GM21576 (cell line): ENCODE data around the gene ADCY1.

ENCODE experiments used
- ATAC-seq: cut with Tn5 transposase; IDR thresholded peaks from one replicate; pipeline ENCODE4 v1.9.1; 2021; ENCODE audit warnings: mild to moderate bottlenecking, moderate library complexity; ENCODE audit not compliant: unreplicated experiment

Gene ADCY1

DNA sequence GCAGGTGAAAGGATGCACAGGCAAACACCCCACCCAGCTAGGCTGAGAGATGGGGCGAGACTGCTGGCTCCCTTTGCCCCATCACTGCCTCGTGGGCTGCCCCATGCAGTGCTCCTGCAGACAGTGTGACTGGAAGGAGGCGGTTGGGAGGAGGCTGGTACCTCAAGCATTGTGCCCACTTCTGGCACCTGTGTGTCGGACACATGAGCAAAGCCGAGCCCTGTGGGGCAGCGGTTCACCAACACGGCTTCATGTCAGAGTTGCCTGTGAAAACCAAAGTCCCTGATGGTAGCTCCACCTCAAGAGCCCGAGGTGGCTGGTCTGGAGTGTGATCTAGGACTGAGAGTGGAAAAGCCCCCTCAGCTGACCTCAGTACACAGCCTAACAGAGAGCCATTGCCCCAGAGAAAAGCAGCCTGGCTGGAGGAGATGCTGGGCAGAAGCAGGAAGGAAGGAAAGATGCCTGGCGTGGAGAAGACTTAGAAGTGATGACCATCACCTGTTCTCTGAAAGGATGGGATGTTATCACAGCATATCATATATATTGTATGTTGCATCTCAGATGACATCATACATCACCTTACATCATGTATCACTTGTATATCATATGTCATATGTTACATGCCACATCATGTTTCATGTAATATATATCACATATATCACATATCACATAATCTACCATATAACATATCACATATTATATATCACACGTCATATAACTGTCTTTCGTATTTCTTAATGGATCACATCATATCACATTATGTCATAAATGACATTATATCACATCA, 75.6 kb downstream of the ADCY1 start:
- ATAC-seq, result no peak

DNA sequence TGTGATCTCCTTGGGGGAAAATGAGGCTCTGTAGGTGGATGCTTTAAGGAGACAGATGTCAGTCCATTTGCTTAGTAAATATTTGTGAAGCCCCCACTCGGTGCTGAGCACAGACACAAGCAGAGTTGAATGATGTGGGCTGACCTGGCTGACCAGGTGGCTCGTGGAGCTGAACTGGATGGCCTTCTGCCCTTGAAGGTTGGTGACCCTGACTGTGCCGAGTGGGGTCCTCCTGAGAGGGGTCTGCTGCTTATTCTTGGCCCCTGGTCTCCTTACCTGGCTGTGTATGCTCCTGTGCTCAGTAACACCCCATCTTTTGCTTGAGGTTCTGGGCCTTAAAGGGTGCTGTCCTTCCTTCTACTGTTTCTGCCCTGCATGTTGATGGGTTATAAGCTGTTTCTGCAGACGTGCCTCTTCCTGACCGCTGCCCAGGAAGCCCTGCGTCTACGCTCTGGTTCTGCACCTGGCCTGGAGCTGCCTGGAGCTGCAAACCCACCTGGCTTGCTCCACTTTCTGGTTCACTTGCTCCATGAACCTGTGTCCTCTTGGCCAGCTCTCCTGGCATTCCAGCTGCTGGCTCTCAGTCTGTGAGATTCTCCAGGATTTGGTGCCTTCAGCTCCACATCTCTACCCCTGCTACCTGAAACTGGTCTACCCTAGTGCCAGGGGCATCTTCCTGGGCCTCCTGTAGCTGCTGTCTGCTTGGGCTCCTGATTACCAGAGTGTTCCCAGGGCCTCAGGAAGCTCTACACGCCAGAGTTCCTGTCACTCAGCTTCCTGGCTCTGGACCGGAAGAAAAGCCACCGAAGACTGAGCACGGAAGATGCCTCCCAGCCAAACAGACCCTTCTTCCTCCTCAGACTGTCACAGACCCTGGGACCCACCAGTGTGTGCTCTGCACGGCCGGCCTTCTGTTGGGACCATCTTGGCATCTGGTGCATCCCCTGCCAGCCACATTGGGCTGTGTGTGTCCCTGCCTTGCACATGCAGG, 76.5 kb downstream of the ADCY1 start:
- ATAC-seq, result no peak

DNA sequence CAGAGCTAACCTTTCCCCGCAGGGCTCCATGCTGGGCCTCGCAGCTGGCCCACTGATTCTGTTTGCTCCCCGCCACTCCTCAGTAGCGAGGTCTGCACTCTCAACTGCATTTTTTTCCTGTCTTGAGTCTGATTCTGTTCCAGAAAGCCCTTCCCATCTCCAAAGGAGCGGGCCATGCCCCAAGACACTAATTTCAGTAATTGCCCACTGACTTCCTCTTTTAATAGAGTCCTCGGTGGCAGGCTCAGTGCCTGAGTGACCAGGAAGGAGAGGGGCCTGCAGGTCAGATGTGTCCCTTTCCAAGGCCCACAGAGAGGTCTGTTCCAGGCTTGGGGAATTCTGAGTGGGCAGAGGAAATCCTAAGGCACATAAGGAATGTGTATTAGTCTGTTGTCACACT, 77.4 kb downstream of the ADCY1 start:
- ATAC-seq, result no peak

DNA sequence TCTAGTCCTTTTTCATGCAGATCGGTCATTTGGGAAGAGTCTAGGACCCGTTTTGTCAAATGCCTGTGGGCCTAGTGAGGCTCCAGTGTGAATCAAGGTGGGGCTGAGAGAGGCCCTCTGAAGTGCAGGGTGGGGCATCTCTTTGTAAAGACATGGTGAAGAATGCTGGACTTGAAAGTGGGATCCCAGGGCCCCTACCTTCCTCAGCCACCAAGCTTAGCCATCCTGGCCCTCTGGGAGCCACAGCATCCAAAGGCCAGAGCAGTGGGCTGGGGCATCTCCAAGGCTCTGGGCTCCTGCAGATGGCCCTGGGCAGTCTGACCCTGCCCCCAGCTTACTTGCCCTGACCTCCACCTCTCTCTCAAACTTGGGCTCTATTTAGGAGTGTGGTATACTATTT, 78.5 kb downstream of the ADCY1 start:
- no peak for ATAC-seq

DNA sequence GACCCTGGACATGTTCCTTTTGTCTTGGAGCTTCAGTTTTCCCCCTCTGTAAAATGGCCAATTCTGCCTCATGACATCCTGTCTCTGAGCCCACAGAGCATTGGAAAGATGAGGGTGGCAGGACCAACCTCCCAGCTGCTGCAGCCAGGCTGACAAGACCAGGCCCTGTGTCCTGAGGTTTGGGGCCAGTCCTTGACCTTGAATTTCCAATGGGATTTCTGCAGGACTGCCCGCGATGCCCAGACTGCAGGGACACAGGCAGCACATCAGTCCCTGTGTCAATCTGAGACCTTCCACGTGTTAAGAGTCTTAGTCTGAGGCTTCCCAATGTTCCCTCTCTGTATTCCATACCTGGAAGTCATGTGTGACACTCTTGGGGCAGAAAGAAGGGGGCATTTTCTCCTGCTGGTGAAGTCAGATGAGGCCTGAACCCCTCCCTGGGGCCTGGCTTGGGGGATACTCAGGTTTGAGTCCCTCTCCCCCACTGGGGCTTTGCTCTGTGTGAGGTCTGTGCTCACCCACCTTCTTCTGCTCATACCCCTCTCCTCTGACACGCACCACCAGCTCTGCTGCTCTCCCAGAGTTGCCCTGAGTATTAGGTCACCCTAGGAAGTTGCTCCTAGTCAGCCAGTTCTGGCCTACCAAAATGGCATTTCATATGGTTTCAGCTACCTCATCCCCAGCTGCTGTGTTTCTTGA, 79.2 kb downstream of the ADCY1 start:
- no peak for ATAC-seq

DNA sequence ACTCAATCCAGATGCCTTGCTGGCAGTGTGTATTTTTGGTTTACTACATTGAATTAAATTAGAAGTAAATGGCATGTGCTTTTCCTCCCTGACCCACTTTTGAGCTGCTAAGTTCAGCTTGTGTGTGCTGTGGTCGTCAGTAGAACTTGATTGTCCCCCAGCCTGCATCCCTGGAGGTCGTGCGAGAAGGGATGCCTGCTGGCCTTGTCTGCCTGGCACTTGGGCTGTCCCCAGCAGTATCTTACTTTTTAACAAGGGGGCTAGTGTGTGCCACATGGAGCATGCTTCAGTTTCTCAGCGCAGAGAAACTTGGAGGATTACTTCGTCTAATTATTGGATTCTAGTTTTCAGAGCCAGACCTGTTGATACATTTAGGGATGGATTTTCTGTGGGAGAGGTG, 80.2 kb downstream of the ADCY1 start:
- no peak for ATAC-seq

DNA sequence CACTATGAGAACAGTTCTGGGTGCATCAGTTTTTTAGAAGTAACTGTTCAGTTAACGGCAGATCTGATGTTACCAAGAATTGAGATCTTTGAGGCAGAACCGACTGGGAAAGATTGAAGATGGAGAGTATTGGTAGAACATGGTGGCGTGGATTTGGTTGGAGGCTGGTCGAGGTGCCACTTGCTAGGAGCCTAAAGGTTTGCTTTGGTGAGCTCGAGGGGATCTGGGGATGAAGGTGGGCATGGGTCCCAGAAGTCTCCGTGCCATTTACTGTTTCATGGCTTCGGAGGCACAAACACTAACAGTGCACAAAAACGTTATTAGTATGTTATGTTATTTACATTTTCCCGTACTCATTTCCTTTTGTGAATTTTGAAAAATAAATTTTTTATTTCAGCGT, 81.4 kb downstream of the ADCY1 start:
- ATAC-seq, result no peak

DNA sequence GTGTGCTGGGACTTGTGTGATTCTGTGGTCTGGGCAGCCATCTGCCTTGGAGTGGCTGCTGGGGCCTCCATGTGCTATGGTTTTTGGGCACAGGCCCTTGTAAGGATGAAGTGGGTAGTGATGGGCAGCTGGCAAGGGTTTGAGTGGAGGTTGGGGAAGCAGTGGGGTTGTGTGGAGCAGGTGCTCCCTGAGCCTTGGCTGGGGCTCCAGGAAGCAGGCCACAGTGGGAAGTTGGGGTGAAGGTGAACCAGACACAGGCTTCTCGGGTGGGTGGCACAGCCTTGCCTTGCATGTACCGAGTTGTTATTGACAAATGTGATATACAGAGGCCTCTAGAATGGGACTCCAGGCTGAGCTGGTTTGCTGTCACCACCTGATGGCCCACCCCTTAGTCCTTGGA, 82.3 kb downstream of the ADCY1 start:
- ATAC-seq, result no peak

DNA sequence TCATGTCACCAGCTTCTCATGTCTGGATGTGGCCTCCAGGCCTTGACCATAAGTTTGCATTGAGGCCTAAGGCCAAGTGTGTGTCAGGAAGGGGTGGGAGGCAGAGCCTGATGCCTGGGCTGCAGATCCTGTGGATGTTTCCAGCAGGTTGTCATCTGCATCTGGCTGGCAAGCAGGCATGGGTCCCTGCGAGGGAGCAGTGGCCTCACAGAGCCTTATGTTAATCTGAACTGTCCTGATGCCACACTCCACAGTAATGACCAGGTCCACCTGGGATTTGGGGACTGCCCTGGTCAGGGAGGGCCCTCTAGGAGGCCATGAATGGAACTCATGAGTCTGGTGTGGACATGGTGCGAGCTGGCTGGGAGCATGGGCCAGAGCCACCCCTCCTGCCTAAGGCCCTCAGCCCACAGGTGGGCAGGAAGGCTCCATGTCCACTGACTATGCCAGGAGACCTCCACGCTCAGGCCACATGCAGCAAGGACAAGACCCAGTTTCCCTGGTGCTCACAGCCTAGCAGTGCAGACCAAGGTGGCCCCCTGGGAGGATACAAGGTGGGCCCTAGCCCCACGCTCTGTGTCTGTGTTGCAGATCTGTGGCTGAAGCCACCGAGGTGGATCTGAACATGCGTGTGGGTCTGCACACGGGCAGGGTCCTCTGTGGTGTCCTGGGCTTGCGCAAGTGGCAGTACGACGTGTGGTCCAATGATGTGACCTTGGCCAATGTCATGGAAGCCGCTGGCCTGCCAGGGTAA, 83.1 kb downstream of the ADCY1 start:
- no peak for ATAC-seq

DNA sequence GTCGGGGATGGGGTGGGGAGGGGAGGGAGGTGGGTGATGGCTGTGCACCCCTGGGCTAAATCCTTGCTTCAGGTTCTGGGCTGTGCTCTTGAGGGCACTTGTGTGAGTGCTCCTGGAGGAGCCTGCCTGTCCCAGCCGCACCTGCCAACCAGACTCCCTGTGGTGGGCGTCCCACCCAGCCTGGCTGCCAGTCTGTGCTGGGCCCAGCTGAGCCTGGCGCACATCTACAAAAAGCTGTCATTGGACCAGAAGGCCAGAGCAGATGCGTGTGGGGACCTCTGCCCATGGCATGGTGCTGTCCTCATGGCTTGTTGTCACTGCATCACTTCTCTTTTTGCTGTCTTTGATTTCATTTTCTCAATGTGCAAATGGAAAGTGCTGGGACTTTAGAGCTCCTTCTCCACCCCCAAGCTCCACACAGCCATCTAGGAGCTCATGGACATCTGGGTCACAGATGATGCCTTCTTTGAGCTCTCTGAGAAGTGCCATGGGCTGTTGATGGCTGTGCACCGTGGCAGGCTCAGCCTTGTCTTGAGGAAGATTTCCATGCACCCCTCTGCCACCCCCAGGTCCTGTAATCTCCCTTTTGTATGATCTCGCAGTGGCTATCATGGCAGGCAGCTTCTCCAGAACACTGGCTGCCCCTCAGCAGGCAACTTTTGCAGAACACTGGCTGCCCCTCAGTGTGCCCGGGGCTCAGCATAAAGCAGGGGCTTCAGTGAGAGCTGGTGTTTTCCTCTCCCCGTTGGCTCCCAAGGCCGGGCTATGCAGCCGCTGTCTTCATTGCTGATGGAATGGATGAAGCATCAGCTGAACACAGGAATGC, 83.9 kb downstream of the ADCY1 start:
- no peak for ATAC-seq

DNA sequence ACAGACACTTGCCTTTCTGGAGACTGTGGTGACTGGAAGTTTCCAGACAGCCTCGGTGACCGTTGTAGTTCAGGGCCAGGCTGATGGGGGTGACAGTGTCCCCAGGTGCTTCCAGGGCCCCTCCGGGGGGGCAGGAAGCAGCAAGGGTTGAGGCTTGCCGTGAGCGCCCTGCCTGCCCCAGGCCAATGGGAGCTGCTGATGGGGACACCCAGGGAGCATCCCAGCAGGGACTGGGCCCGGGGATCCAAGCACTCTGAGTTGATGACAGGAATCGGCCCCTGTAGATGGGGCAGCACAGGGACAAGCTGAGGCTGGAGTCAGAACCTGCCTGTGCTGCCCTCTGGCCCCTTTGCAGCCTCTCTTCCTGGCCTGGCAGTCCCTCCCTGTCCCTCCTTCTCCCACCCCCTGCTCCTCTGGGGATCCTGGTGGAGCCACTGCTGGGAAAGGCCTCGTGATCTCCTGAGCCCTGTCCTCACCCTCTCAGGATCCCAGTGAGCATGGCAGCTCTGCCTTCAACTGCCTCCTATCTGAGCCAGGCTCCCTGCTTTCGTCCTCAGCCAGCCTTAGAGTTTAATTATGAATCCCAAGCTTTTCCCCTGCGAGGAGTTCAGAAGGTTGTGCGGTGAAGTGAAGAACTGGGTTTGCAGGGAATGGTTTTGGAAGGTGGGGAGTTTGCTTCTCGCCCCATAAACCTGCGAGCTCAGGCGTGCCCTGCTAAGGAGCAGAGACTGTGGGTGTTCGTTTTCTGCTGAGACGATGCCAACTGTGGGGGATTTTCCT, 84.7 kb downstream of the ADCY1 start:
- ATAC-seq, result no peak

DNA sequence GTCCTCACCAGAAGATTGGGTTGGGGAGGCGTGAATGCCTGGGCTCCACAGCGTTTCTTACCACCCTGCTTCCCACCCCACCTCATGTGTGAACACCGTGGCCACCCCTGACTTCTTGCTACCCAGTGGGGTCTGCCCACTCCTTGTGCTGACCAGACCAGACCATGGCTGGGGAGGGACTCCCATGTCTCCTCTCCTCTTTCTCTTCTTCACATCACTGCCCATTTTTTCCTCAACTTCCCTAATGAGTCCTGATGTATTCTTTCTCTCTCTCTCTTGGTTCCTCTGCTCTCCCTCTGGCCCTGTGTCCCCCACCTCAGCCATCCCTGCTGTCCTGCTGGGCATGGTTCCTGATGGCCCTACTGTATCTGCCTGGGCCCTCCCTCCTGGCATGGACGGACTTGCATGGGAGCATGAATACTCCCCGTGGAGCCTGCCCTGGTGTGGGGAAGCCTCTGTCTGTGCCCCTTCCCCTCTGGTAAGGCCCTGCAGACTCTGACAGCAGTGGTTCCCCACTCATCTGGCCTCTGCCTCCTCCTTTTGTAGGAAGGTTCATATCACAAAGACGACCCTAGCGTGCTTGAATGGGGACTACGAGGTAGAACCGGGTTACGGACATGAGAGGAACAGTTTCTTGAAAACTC, 85.5 kb downstream of the ADCY1 start:
- ATAC-seq, result no peak

DNA sequence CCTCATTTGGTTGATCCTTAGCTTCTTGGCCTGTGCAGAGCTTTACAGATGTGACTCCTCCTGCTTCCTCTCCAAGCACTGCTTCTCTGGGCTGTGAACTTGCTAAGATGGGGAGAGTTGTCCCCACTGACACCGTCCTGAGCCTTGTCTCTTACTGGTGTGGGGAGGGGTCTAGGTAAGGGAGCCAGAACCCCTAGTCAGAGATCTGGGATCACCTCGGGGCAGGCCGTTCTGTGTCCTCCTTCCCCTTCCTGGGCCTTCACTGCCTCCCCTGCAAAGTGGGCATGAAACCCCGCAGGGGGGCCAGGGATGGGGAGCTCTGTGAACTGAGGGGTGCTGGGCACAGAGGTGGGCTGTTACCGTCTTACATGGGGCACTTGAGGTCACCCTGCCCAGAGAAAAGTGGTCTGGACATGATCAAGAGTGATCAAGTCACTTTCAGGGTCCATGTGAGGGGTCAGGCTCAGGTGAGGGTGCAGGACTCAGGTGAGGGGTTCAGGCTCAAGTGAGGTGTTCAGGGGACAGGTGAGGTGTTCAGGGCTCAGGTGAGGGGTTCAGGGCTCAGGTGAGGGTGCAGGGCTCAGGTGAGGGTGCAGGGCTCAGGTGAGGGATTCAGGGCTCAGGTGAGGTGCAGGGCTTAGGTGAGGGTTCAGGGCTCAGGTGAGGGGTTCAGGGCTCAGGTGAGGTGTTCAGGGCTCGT, 86.2 kb downstream of the ADCY1 start:
- no peak for ATAC-seq

DNA sequence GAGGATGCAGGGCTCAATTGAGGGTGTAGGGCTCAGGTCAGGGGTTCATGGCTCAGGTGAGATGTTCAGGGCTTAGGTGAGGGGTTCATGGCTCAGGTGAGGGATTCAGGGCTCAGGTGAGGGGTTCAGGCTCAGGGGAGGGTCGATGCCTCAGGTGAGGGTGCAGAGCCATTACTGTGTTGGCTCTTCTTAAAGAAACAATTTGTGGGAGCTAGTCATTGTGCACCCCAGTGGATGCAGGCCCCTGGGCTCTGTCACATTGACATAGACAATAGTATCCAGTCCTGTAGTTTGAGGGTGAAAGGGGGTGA, 86.7 kb downstream of the ADCY1 start:
- ATAC-seq, result no peak

DNA sequence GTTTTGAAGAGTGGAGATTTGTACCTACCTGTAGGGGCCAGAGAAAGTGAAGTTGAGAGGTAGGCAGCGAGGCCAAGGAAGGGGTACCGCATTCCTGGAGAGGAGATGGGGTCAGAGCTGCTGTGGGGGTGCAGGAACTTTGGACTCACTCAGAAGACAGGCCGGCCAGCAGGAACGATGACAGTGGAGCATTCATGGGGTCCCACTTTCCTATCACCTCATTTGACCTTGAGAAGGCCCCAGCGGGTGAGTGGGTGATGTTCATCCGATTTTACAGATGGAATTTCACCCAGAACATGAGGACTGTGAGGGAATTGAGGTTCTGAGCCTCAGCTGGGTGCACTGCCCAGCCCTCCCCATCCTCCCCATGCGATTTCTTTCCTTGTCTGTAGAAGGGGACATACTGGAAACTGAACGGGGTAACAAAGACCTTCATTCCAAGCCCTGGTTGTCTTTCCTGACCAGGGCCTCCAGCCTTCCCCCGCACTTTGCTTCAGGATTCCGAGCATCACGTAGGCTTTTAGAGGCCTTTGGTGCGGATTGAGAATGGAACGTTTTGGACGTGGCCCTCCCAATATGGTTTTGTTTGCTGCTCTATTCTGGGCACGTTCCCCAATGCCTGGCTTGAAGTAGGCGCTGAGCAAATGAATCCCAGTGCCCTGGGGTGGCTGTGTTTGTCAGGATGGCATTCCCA, 87.3 kb downstream of the ADCY1 start:
- no peak for ATAC-seq

DNA sequence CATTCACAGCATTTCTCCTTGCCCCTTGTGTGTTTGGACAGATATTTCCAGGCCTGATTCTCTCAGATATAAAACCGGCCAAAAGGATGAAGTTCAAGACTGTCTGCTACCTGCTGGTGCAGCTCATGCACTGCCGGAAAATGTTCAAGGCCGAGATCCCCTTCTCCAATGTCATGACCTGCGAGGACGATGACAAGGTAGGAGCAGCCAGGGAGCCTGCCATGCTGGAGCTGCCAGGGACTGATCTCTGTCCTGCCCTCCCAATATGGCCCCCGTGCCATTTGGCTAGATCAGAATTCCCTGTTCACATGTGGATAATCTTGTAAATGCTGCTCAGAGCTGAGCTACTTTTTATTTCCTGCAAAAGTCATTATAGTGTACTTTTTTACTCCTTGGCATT, 87.8 kb downstream of the ADCY1 start:
- no peak for ATAC-seq

DNA sequence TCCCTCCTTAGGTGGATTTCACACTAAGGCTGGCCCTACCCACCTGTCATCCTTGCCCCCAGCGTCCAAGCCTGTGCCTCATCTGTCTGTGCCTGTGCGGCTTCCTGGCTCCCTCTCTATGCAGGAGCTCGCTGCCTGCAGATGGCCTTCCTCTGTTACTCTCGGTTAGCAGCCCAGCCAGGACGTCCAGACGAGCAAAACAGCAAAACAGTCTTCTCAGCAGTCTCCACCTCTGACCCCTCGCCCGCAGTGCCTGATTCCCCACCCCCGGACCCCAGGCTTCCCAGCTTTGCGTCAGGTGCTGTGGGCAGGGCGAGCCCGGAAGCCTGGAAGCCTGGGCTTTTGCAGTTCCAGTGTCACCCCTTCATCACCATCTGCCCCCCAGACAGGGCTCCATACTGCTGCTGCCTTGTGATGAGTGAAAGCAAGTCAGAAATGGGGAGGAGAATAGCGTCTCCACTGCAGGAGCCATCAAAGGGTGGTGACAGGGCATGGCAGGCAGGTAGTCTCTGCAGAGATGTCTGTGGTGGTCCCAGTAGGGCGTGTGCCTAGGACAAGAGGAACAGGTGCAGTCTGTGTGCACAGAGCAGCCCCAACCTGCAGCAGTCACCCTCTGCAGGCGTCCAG, 88.5 kb downstream of the ADCY1 start:
- no peak for ATAC-seq
